Kidney (tissue), 14 donors: ENCODE results near the gene MEF2D. TPM values are rescaled to one million over a fixed set of nuclear protein-coding genes. Genes with fewer than 3 reads are reported as not detected.

Source experiments
- DNase-seq, 5 donors: peaks; one replicate each; pipeline ENCODE4 v3.0.0-alpha.2; 2013 to 2020
- FAIRE-seq: peaks from 2 replicates; lab custom pipeline; 2012; peaks lifted over from hg19 to GRCh38; lab: Jason Lieb, UNC
- H3K27ac ChIP-seq, 2 donors: one replicate each; pipeline ENCODE4 v1.7.0; 2013; ENCODE audit warnings: low read depth in 2 of 2, low read length in 2 of 2, inconsistent platforms in 1 of 2
- H3K27me3 ChIP-seq: one replicate; pipeline ENCODE4 v1.7.1; 2013; ENCODE audit warnings: low read length, inconsistent platforms; ENCODE audit not compliant: control insufficient read depth, insufficient read depth
- H3K36me3 ChIP-seq, 3 donors: one replicate each; pipeline versions ENCODE4 v1.7.0 to v1.7.1; 2013; ENCODE audit warnings: low read length in 3 of 3, control low read depth in 1 of 3, inconsistent platforms in 1 of 3; ENCODE audit not compliant: insufficient read depth in 3 of 3, control insufficient read depth in 2 of 3
- H3K4me1 ChIP-seq, 3 donors: one replicate each; pipeline versions ENCODE4 v1.7.0 to v1.7.1; 2013; ENCODE audit warnings: low read length in 3 of 3, inconsistent platforms in 1 of 3, low read depth in 1 of 3; ENCODE audit not compliant: control insufficient read depth in 2 of 3, insufficient read depth in 2 of 3
- H3K4me3 ChIP-seq, 3 donors: one replicate each; pipeline versions ENCODE4 v1.7.0 to v1.8.1; 2013; ENCODE audit warnings: low read length in 3 of 3, control low read depth in 1 of 3, inconsistent platforms in 1 of 3
- H3K9ac ChIP-seq, 3 donors: one replicate each; pipeline versions ENCODE4 v1.7.0 to v1.7.1; 2013; ENCODE audit warnings: low read length in 3 of 3, control low read depth in 1 of 3, inconsistent platforms in 1 of 3
- H3K9me3 ChIP-seq, 3 donors: one replicate each; pipeline versions ENCODE4 v1.7.0 to v1.7.1; 2013; ENCODE audit warnings: low read length in 3 of 3, control low read depth in 1 of 3, inconsistent platforms in 1 of 3; ENCODE audit not compliant: control insufficient read depth in 2 of 3, insufficient read depth in 1 of 3
- CTCF ChIP-seq: IDR thresholded peaks from 3 replicates; pipeline ENCODE4 v1.5.1; 2012; ENCODE audit warnings: mild to moderate bottlenecking, moderate library complexity, borderline replicate concordance; ENCODE audit not compliant: insufficient read depth; ENCODE audit errors: extremely low read depth
- intact Hi-C: fragments of 100-400 bp; cut with DNase I; formaldehyde crosslinking; loops from one replicate; pipeline ENCODE4 v1.11.1; 2022
- polyA plus RNA-seq: library from polyadenylated mRNA; stranded (reverse); fragments of 350-450 nt; fragmentation: Illumina TruSeq; extraction: RNeasy Lipid Tissue Mini Kit (QIAGEN cat#74804); gene quantifications from one replicate; pipeline ENCODE4 v1.2.3, GENCODE V29; 2014; ENCODE audit warnings: low read depth, low replicate concordance; ENCODE audit not compliant: insufficient read depth
- total RNA-seq: library from RNA; stranded (reverse); fragmentation: NEBNext Ultra II Directional; extraction: Animal tissue kit (Norgen Biotek cat#: 25700); gene quantifications from one replicate; pipeline ENCODE4 v1.2.1, GENCODE V29; 2021
- donor health status: control.
- donor health status: control.
- donor health status: control.
- donor health status: control.
- donor health status: control.
- donor health status: DM: yes; HTN: yes; CAD: no.
- donor health status: Normal renal cell carcinoma (clear cell type).

Gene MEF2D
- total and polyA plus RNA-seq, 2 donors from 2014 or later = 13.7 to 49.3 TPM

GRCh38 chr1:156434989-156435544 is 65.5 kb downstream of the MEF2D start:
- no peaks in the 10 kb centered on the region for H3K36me3 ChIP-seq
- no peak overlapping the region for H3K27ac ChIP-seq
- H3K4me1 ChIP-seq = peaks cover 0 to 11% (median 0%) of the 10 kb centered on the region in 3 donors
- DNase-seq (no peak), FAIRE-seq (no peak)
- H3K9me3 ChIP-seq = no peaks in the 10 kb centered on the region
- no peak for TF ChIP-seq CTCF
- intact Hi-C loops = no loop called here
- H3K4me3 ChIP-seq = no peak overlapping the region
- no peak overlapping the region for H3K9ac ChIP-seq
- H3K27me3 ChIP-seq = peaks cover 86% of the 10 kb centered on the region

GRCh38 chr1:156433602-156434001 is 67.0 kb downstream of the MEF2D start:
- intact Hi-C loops = no loop called here
- no peak for FAIRE-seq

GRCh38 chr1:156433032-156433431 is 67.5 kb downstream of the MEF2D start:
- no peak for TF ChIP-seq CTCF
- intact Hi-C loops = no loop called here

More at GRCh38 chr1:156433602-156434001, 67.0 kb downstream of the MEF2D start:
- Histone ChIP-seq H3K36me3 (no peaks in the 10 kb centered on the region), H3K9ac (no peak overlapping the region), H3K4me3 (no peak overlapping the region), H3K27me3 (peaks cover 82% of the 10 kb centered on the region), H3K9me3 (no peaks in the 10 kb centered on the region), H3K27ac (no peak overlapping the region), H3K4me1 (peaks cover 0 to 11% (median 0%) of the 10 kb centered on the region in 3 donors)
- no peak for DNase-seq
- TF ChIP-seq CTCF = no peak

GRCh38 chr1:156432669-156433018 is 67.9 kb downstream of the MEF2D start:
- H3K36me3 ChIP-seq = no peaks in the 10 kb centered on the region
- FAIRE-seq (no peak), DNase-seq (no peak)
- H3K27me3 ChIP-seq = peaks cover 81% of the 10 kb centered on the region
- no peak overlapping the region for H3K4me3 ChIP-seq
- peaks cover 0 to 11% (median 0%) of the 10 kb centered on the region in 3 donors for H3K4me1 ChIP-seq
- no peak overlapping the region for H3K9ac ChIP-seq
- intact Hi-C loops = no loop called here
- H3K9me3 ChIP-seq = no peaks in the 10 kb centered on the region
- no peak for TF ChIP-seq CTCF
- H3K27ac ChIP-seq = no peak overlapping the region

More at GRCh38 chr1:156433032-156433431, 67.5 kb downstream of the MEF2D start:
- Histone ChIP-seq H3K27ac (no peak overlapping the region), H3K4me3 (no peak overlapping the region), H3K27me3 (peaks cover 81% of the 10 kb centered on the region), H3K36me3 (no peaks in the 10 kb centered on the region), H3K4me1 (peaks cover 0 to 11% (median 0%) of the 10 kb centered on the region in 3 donors), H3K9ac (no peak overlapping the region), H3K9me3 (no peaks in the 10 kb centered on the region)
- FAIRE-seq (no peak), DNase-seq (no peak)
